OCI-M2 (cell line): ENCODE data around the gene SCYL3.
"Not testable (repeated sequence)": the region's sequence is repeated elsewhere in the genome, so short reads cannot be mapped to it uniquely, and the experiment has no call there.

ENCODE experiments used
- DNase-seq: peaks from one replicate; lab custom pipeline; 2025; ENCODE audit not compliant: unreplicated experiment; lab: John Stamatoyannopoulos, UW

Gene SCYL3, protein sequence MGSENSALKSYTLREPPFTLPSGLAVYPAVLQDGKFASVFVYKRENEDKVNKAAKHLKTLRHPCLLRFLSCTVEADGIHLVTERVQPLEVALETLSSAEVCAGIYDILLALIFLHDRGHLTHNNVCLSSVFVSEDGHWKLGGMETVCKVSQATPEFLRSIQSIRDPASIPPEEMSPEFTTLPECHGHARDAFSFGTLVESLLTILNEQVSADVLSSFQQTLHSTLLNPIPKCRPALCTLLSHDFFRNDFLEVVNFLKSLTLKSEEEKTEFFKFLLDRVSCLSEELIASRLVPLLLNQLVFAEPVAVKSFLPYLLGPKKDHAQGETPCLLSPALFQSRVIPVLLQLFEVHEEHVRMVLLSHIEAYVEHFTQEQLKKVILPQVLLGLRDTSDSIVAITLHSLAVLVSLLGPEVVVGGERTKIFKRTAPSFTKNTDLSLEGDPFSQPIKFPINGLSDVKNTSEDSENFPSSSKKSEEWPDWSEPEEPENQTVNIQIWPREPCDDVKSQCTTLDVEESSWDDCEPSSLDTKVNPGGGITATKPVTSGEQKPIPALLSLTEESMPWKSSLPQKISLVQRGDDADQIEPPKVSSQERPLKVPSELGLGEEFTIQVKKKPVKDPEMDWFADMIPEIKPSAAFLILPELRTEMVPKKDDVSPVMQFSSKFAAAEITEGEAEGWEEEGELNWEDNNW

DNA sequence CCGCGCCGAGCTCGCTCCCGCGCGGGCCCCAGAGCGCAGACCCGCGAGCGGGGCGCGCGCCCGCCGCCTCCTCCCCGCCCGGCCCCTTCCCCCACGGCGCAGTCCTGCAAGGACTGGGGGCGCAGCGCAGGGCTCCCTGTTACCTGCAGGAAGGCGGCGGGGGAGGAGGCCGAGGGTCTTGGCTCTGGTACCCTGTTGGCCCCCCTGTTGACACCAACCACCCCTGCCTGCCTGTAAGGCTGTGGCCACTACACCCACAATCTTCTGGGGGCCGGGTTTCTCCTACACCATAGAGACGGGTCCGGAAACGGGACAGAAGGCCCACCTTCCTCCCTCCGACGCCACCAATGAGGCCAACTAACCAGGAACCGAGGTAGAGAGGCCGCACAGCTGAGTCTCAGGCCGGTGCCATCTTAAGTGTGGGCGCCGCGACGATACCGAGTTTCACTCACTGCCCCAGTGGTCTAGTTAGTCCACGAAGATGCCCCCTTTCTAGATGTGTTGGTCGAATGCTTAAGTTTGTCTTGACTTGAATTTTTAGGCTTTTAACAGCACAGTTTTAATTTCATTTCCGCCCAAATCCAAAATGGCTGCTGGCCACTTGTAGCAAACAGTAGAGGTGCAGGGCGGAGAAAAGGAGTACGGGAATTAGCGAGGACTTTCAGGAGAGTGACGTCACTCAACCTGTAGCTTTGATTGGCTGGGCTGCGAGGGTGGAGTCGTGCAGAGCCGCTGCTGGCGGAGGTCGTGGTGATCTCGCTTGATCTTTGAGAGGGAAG is at the start of gene SCYL3:
Gene SCYL3 (minus strand): TSS at position 252 of the 779 bp plus-strand sequence. CDS start 5,056 bp downstream, outside the sequence.
- DNase-seq = peak; percentile 48

DNA sequence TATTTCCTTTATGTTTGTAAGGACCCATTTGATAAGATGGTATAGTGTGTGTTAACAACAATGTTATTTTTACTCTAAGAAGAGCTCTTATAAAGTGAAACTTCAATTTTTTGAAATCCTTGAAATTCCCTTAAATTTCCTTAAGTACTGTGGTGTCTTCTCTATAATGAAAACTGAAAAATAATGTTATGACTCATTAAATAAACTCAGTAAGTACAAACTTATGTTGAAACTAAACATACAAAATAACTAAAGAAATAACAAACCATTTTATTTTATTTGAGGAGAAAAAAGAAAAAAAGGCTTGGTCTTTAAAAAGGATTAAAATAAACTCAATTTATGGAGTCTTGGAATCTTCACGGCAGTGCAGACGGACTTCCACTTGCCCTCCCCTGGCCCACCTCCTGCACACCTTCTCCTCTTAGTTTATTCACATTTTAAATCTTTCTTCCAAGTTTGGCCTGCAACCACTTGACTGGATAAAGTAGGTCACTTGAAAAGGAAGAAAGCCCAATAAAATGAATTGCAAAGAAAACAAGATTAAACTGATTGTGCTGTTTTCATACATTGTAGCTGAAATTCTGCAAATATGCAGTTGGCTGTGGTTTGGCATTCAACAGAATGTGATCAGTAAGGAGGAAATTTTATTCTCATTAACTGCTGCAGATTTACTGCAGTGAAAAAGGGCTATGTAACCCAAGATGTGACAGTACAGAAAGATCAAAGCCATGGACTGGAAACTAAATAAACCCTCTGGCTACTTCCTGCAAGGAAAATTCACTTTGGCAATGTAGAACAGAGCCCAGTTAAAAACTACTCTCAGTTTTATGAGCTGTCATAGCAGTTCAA is 48.5 kb upstream of the SCYL3 start:
- no peak for DNase-seq

- DNase-seq = no peak
These were observed 40.5 kb upstream of the SCYL3 start for GRCh38 chr1:169933984-169934725.

- DNase-seq = no peak
These were observed 38.1 kb upstream of the SCYL3 start for GRCh38 chr1:169931795-169932231.

DNA sequence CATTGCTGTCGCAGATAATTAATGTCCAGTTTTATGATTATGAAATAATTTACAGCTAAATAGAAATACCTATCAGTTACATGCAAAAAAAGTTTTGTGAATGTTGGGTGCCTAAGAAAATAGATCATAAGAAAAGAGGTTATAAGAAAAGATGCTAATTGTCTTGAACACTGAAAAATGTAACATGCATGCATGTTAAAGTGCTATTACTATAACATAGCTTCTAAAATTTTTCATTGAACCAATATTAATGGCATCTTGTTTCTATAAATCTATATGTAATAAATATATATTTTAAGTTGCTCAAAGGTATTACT is 35.5 kb upstream of the SCYL3 start:
- no peak for DNase-seq

DNA sequence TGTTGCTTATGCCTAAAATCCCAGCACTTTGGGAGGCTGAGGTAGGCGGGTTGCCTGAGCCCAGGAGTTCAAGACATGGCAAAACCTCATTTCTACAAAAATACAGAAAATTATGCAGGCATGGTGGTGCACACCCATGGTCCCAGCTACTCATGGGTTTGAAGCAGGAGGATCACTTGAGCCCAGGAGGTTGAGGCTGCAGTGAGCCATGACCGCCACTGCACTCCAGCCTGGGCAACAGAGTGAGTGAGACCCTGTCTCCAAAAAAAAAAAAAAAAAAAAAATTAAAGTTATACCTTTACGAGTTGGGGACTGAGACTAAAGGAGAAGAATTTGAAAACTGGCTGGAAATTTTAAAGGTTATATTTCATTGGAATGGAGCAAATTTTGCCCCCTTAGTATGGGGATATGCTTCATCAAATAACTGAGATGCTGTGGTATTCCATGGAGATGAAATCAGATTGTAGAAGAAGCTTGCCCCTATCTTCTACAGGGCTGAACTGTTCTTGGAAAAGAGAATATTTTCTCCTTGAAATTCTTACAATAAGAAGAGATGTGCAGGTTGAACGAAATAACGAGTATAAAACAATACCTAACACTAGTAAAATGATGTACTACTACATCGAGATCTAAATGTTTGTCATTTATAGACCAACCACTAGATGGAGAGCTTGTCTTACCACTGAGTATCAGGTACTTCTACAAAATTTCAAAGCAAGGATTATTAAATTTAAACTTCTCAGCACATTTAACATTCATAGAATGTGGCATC is 34.9 kb upstream of the SCYL3 start:
- no peak for DNase-seq

DNA sequence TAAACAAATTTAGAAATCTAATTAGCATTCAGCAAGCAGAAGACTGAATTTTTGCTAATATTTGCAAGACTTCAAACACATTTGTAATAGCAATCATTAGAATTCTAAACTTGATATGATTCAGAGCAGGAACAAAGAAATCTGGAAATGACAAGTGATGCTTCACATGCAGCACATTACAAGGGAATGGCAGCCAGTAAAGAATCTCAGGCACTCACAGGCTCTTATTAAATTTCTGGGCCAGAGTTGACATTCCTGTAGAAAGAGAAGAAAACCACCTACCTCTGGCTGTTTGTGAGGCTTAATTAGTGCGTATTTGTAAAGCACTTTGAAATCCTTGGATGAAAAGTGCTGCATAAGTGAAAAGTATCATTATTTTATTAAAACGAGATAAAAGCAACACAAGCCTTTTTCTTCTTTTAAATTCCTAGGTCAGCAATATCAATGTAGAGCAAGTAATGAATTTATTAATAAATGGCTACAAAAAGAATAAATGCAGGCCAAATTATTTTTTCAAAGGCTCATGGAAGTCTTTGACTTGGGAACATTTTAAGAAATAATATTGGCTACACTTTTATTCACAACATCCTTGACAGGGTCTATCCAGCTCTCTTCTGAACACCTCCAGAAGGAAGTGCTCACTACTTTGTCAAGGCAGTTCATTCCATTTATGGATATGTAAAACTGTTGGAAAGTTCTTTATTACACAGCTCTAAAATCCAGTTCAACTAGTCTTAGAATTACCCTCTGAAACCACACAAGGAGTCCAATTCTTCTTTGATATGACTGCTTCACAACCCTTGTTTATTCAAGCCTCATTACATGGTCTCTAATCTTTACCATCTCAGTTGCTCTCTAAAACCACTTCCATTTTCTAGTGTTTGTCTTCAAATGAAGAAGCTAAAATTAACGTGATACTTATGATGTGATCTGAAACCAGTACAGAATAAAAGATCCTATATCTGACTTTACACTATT is 32.1 kb upstream of the SCYL3 start:
- no peak for DNase-seq

DNA sequence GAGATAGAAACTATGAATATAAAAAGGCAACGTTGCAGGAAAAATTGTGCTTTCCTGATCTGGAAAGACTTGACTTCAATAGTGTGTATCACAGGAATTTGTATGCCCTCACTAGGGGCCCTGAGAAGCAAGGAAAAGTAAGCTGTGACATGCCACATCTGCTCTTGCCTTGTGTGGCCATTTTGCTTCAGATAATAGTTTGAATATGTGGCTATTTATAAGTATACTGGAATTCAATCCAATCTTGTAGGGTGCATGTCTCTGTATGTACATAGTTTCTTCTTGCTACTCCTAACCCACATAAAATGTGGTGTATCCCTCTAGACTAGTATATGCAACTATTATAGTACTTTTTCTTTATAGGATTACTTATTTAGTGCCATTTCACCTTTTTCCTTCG is 31.1 kb upstream of the SCYL3 start:
- no peak for DNase-seq

DNA sequence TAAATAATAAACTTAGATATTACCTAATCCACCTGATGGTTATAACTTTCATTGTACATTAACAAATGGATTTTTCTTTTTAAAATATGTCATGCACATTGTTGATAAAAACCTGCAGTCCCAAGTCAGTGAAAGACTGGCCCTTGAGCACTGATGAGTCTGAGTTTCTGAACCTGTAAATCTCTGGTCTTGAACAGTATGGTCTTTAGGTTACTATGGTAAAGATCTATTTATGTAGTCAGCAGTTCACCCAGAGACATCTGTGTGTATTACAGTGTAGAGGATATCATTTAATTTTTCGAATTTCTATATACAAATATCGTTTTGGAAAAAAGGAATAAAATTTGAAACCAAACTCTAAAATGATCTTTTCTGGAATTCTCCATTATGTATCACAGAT is 30.4 kb upstream of the SCYL3 start:
- no peak for DNase-seq

DNA sequence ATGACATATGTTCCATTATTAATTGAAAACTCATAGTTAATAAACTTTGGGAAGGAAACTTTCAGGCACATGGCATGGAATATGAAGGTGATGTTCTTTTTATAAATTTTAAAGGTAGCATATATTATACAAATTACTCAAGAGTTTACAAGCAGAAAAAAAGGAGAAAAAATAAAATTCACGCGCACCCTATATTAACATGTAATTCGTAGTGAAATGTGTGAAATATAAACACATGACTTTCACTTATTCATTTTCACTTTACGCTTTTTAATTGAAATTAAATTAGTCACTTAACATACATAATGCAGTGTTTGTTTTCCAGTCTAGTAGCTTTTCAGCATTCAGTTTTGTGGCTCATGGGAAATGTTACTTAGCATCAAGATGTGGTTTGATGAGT is 27.4 kb upstream of the SCYL3 start:
- DNase-seq = no peak

DNA sequence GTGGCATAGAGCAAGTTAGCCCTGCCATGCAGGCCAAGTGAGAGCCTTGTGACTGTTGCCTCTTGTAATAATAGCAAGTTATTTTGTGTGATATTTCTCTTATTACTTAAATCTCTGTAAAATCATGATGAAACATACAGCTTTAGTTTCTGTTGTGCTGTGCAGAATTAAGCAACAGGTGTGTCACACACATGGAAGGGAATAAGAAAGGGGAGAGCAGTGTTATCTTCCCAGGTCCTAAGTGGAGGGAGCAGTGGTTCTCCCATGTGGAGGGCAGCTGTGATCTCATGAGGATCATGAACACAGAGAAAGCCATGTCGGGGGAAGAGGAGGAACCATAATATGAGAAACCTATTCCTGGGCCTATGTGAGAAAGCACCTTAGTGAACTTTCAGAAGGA is 25.2 kb upstream of the SCYL3 start:
- DNase-seq = no peak

DNA sequence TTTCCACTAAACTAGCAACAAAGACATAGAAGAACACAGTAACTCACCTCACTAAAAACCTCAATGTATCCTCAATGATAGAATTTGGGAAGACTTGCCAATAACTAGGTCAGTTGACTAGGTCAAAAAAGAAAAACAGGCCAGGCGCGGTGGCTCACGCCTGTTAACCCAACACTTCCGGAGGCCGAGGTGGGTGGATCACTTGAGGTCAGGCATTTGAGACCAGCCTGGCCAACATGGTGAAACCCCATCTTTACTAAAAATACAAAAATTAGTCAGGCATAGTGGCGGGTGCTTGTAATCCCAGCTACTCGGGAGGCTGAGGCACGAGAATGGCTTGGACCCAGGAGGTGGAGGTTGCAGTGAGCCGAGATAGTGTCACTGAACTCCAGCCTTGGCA is 24.5 kb upstream of the SCYL3 start:
- not testable (repeated sequence) for DNase-seq

DNA sequence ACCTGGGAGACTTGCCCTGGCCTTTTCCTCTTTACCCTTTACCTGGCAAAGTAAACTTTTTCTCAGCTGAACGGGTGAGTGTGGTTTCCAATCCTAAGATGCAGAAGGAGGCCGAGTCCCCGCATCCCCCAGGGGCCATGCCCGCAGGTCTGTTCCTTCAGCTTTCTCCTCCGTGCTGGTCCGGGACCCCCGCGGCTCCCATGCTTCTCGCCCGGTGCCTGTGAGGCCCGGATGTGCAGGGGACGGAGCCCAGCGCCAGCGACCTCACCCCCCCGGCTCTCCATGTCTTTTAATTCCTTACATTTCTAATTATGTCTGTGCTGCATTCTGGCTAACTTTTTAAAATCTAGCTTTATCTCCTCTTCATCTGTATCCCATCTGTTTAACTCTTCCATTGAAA is 21.5 kb upstream of the SCYL3 start:
- DNase-seq = no peak

GRCh38 chr1:169914531-169914930 is 20.8 kb upstream of the SCYL3 start:
- no peak for DNase-seq

DNA sequence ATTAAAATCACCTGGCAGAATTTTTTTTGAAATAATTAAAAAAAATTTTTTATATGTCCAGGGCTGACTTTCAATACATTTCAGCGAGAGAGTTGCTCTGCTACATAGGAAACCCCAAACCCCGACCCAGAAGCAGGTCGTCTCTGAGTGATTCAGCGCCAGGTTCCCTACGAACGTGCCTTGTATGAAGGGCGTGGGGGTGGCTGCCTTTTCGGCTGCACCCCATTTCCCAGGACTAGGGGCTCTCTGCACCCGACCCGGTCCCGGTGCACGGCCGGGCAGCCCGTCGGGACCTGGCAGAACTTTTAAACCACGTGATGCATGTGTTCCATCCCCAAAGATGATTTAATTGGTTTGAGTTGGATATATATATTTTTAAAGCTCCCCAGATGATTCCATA is 15.8 kb upstream of the SCYL3 start:
- DNase-seq = no peak

GRCh38 chr1:169906938-169907337 is 13.2 kb upstream of the SCYL3 start:
- no peak for DNase-seq

GRCh38 chr1:169904834-169905233 is 11.1 kb upstream of the SCYL3 start:
- no peak for DNase-seq

- no peak for DNase-seq
These were observed 9.1 kb upstream of the SCYL3 start for GRCh38 chr1:169902751-169903150.
